Duodenal mucosa (tissue), 2 donors: ENCODE data around the gene IL4I1.

Experiments used
- H3K27ac ChIP-seq: one replicate; pipeline ENCODE4 v1.7.0; 2013; ENCODE audit warnings: low read depth, low read length
- H3K27me3 ChIP-seq, 2 donors: one replicate each; pipeline ENCODE4 v1.7.0; 2013; ENCODE audit warnings: low read length in 2 of 2, control low read depth in 1 of 2; ENCODE audit not compliant: insufficient read depth in 2 of 2, control insufficient read depth in 1 of 2
- H3K36me3 ChIP-seq, 2 donors: one replicate each; pipeline ENCODE4 v1.7.0; 2013; ENCODE audit warnings: low read length in 2 of 2, control low read depth in 1 of 2; ENCODE audit not compliant: insufficient read depth in 2 of 2, control insufficient read depth in 1 of 2
- H3K4me1 ChIP-seq, 2 donors: one replicate each; pipeline ENCODE4 v1.7.0; 2013; ENCODE audit warnings: low read length in 2 of 2, control low read depth in 1 of 2; ENCODE audit not compliant: insufficient read depth in 2 of 2, control insufficient read depth in 1 of 2
- H3K4me3 ChIP-seq, 2 donors: one replicate each; pipeline ENCODE4 v1.7.0; 2013; ENCODE audit warnings: low read length in 2 of 2, low read depth in 1 of 2
- H3K9ac ChIP-seq, 2 donors: one replicate each; pipeline ENCODE4 v1.7.0; 2013; ENCODE audit warnings: low read length in 2 of 2, low read depth in 1 of 2
- H3K9me3 ChIP-seq, 2 donors: one replicate each; pipeline ENCODE4 v1.7.0; 2013; ENCODE audit warnings: low read length in 2 of 2, control low read depth in 1 of 2; ENCODE audit not compliant: control insufficient read depth in 1 of 2

IL4I1 gene

DNA sequence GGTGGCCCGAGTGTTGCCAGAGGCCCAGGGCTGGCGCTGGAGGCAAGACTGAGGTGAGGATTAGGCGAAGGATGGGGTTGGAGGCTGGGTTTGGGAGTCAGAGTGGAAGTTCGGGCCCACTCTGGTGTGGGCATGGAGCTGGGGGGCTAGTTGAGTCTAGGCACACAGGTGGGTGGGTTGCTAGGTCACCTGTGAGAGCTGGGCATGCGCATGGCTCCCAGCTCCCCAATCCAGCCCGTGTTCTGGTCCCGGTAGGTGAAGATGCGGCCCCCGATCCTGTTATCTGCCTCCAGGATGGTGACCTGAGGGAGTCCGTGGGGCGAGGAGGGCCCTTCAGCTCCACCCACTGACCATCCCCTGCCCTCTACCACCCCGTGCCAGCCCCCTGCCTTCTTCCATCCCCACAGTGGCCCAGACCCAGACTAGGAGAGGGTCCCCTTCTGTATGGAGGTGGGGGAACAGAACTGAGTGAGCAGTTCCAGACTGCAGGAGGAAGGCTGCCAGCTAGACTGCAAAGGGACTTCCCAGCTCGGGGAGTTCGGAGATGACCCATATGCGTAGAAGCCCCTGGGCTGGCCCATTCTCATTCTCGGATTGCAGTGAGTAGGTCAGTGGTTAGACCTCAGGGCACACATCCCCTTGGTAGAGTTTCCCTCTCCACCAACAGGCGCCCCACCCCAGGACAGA, 1.7 kb downstream of the IL4I1 start:
- Histone ChIP-seq H3K4me1 (peaks cover 4 to 13% of the 10 kb centered on the region in 2 donors), H3K36me3 (no peaks in the 10 kb centered on the region), H3K27me3 (no peaks in the 10 kb centered on the region), H3K9me3 (no peaks in the 10 kb centered on the region), H3K4me3 (no peak overlapping the region), H3K9ac (no peak overlapping the region), H3K27ac (no peak overlapping the region)

DNA sequence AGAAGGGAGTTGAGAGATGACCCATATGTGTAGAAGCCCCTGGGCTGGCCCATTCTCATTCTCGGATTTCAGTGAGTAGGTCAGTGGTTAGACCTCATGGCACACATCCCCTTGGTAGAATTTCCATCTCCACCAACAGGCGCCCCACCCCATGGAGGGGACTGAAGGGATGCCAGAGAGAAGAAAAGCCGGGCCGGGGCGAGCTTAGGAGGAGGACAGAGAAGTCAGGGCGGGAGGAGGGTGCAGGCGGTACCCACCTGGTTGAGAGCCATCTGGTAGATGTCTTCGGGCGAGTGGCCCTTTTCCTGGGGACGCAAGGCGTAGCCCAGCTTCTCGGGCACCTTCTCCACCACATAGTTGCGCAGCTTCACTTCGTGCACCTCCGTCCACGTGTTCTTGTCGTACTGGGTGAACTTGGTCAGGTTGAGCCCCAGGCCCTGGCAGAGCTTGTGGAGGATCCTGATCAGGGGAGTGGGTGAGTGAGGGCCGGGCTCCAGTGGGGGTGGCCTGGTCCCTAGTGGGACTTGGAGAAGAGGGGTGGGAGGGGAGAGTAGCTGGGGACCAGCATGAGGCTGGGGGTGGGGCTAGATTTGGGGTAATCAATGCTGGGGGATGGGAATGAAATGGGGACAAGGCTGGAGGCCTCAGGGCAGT, 2.5 kb downstream of the IL4I1 start:
- Histone ChIP-seq H3K4me1 (peaks cover 4 to 14% of the 10 kb centered on the region in 2 donors), H3K9me3 (no peaks in the 10 kb centered on the region), H3K9ac (no peak overlapping the region), H3K27me3 (no peaks in the 10 kb centered on the region), H3K27ac (no peak overlapping the region), H3K4me3 (no peak overlapping the region), H3K36me3 (no peaks in the 10 kb centered on the region)

DNA sequence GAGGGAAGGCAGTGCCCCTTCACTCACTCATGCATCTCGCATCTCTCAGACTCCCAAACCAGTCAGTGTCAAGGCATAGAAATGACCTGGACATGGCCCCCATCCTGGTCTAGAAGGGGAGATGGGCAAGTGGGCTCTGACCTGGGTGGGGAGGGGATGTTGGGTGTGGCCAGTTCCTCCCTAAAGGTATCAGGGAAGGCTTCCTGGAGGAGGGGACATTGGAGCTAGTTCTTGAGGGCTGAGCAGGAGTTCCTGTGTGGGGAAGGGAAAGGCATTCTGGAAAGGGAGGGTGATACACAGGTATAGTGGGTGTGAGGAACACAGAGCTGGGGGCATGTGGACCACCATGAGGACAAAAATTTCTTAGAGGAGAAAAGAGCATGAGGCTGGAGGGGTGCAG, 4.0 kb downstream of the IL4I1 start:
- H3K27ac ChIP-seq: no peak overlapping the region
- H3K9ac ChIP-seq: no peak overlapping the region
- peaks cover 6 to 17% of the 10 kb centered on the region in 2 donors for H3K4me1 ChIP-seq
- H3K4me3 ChIP-seq: no peak overlapping the region
- H3K27me3 ChIP-seq: no peaks in the 10 kb centered on the region
- no peaks in the 10 kb centered on the region for H3K9me3 ChIP-seq
- H3K36me3 ChIP-seq: no peaks in the 10 kb centered on the region

DNA sequence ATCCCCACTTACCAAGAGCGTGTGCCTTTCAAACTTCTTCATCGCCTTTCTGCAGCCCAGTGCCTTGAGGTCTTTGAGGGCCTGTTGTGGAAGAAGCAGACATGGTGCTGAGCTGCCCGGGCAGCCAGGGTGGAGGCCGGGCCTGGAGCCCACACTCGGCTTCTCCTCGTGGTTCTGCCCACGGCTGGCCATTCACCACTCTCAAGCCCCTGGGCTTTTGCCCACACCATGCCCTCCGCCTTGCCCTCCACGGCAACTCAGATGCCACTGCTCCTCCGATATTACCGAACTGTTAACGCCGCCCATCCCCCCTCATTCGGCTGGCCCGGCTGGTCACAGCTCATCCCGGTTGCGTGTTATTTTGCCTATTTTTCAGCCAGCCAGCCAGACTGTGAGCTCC, 5.3 kb downstream of the IL4I1 start:
- H3K4me3 ChIP-seq: no peak overlapping the region
- H3K4me1 ChIP-seq: peaks cover 10 to 17% of the 10 kb centered on the region in 2 donors
- H3K9ac ChIP-seq: no peak overlapping the region
- H3K27me3 ChIP-seq: no peaks in the 10 kb centered on the region
- H3K36me3 ChIP-seq: no peaks in the 10 kb centered on the region
- H3K27ac ChIP-seq: no peak overlapping the region
- no peaks in the 10 kb centered on the region for H3K9me3 ChIP-seq

DNA sequence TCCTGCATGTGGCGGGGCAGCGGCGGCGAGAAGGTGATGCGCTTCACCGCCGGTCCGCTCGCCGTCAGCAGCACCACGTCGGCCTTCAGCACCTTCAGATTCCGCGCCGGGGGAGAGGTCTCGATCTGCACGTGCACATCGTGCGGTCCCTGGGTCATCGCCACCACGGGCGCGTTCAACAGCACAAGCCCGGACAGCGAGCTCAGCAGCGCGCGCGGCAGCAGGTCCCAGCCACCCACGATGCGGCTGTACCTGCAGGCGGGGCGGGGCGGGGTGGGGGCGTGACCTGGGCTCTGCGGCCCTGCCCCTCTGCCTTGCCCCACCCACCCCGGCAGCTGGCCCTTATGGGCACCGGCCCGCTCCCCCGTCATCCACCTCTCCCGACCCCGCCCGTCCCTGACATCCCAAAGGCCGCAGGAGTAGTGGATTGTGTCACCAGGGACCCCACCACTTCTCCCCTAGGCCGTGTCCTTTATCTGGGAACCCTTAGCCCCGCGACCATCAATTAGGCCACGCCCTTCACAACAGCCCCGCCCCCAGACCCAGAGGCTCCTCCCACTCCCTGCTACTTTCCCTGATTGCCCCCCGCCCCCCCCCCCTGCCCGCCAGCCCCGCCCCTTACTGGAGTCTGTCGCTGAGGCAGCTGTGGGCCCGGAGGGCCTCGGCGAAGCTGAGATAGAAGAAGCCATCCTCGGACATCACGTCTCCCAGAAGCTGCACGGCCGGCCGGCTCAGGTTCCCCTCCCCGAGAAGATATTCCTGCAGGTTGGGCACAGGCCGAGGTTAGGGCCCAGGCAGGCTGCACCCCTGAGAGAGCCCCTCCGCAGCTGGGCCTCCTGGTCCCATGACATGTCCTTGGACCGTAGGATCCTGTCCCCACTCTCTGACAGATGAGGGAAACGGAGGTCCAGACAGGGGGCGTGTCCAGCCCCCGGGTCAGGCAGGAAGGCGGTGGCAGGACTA, 6.1 kb downstream of the IL4I1 start:
- Histone ChIP-seq H3K9me3 (no peaks in the 10 kb centered on the region), H3K36me3 (no peaks in the 10 kb centered on the region), H3K4me1 (peaks cover 10 to 17% of the 10 kb centered on the region in 2 donors), H3K9ac (no peak overlapping the region), H3K27me3 (no peaks in the 10 kb centered on the region), H3K27ac (no peak overlapping the region), H3K4me3 (peak overlapping the region; percentile 55 to 62)

DNA sequence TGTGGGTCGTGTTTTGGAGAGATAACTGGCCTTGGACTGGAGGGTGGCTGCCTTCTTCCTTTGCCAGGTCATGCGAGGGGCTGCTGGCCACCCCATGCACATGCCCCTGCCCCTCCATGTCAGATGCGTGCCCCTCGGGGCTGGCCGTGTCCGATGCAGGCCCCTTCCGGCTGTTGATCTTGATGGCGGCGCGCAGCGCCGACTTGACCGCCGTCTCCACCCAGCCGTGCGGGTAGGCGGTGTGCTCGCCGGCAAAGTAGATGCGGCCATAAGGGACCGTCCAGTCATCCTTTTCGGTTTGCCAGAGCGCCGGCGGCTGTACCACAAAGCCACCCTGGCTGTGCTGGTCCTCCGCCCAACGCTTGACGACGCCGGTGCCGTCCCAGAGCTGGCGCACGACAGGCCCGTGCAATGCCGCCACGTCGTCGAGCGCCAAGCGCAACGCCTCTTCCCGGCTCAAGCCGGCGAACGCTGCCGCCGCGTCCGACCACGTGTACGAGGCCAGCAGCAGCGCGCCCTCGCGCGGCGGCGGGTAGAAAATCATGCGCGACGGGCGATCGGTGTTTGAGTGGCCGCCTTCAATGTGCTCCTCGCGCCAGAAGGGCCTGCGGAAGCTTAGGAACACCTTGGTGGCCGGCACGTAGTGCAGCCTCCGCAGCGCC, 6.9 kb downstream of the IL4I1 start:
- H3K4me3 ChIP-seq: peak overlapping the region; percentile 55 to 62
- H3K9me3 ChIP-seq: no peaks in the 10 kb centered on the region
- H3K27ac ChIP-seq: no peak overlapping the region
- peaks cover 10 to 17% of the 10 kb centered on the region in 2 donors for H3K4me1 ChIP-seq
- H3K9ac ChIP-seq: no peak overlapping the region
- no peaks in the 10 kb centered on the region for H3K27me3 ChIP-seq
- H3K36me3 ChIP-seq: peaks cover 0 to 3% of the 10 kb centered on the region in 2 donors

DNA sequence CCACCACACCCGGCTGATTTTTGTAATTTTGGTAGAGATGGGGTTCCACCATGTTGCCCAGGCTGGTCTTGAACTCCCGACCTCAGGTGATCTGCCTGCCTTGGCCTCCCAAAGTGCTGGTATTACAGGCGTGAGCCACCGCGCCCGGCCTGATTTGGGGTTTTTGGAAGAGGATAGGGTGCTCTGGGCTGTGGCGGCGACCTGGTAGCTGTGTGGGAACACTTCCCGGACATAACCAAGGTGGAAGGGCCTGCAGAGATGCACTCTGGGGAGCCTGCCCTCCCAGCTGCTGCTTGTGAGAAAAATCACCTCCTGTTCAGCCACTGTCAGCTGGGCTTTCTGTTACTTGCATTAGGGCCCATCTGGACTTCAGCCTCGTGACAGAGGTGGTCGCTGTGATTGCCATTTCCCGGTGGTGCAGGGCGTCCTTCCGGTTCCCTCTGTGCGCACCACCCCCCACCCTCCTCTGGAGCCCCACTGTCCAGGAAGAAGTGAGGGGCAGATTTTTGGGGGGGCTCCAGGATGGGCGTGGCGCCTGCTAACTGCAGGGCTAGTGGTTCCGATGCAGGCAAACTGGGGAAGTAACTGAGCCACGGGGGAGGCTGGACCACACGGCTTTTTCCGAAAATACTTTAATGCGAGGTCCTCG, 7.5 kb downstream of the IL4I1 start:
- Histone ChIP-seq H3K36me3 (peaks cover 0 to 9% of the 10 kb centered on the region in 2 donors), H3K4me3 (no peak overlapping the region), H3K9ac (no peak overlapping the region), H3K4me1 (peaks cover 10 to 17% of the 10 kb centered on the region in 2 donors), H3K9me3 (no peaks in the 10 kb centered on the region), H3K27ac (no peak overlapping the region), H3K27me3 (no peaks in the 10 kb centered on the region)

DNA sequence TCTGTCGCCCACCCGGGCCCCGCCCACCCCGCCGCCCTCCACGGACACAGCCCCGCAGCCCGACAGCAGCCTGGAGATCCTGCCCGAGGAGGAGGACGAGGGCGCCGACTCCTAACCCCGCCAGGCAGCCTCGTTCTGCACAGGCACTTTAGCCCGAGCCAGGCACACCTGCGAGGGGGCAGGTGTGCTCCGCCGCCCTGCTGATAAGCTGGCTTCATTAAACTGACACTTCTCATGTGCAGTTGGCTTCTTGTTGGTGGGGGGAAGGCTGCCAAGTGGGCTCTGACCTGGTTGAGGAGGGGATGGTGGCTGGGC, 8.2 kb downstream of the IL4I1 start:
- peaks cover 10 to 17% of the 10 kb centered on the region in 2 donors for H3K4me1 ChIP-seq

DNA sequence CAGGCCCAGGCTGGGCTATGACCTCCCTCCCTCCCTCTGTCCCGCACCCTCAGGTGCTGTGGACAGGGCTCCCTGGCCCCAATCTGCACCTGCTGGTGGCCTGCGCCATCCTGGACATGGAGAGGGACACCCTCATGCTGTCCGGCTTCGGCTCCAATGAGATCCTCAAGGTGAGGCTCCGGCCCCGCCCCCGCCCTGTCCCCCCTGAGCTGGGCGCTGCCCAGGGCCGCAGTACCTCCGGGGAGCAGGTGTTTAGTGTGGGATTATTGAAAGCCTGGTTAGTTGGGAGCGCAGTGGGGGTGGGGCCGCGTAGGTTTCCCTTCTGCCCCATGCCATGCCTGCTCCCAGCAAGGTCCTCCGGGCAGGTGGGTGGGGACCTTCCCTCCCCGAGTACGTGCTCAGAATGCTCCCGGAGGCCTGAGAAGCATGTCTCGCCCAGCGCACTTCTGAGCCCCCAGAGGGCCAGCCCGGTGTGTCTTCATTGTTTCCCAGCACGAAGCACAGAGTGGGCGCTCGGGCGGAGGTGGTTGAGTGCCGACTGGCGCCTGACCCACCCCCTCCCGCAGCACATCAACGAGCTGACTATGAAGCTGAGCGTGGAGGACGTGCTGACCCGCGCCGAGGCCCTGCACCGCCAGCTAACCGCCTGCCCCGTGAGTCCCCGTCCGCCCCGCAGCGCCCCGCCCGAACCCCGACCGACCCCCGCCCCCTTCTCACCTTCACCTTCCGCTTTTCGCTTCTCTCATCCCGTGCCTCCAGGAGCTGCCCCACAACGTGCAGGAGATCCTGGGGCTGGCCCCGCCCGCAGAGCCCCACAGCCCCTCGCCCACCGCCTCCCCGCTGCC, 8.8 kb downstream of the IL4I1 start:
- Histone ChIP-seq H3K36me3 (peaks cover 12 to 22% of the 10 kb centered on the region in 2 donors), H3K27ac (no peak overlapping the region)

More for the DNA sequence above, 8.2 kb downstream of the IL4I1 start:
- no peak overlapping the region for H3K4me3 ChIP-seq
- H3K9me3 ChIP-seq: no peaks in the 10 kb centered on the region
- no peak overlapping the region for H3K27ac ChIP-seq
- H3K27me3 ChIP-seq: no peaks in the 10 kb centered on the region
- peaks cover 6 to 16% of the 10 kb centered on the region in 2 donors for H3K36me3 ChIP-seq
- H3K9ac ChIP-seq: no peak overlapping the region

More for the DNA sequence above, 8.8 kb downstream of the IL4I1 start:
- Histone ChIP-seq H3K4me3 (peak overlapping the region; percentile 36 to 38), H3K4me1 (peaks cover 10 to 17% of the 10 kb centered on the region in 2 donors), H3K27me3 (no peaks in the 10 kb centered on the region), H3K9me3 (peaks cover 0 to 3% of the 10 kb centered on the region in 2 donors), H3K9ac (peak overlapping the region in 1 of 2 donors; percentile 32)
